GM12865 (cell line): ENCODE data around the gene TAS2R3.

Experiments
- DNase-seq: peaks from one replicate; pipeline ENCODE4 v3.0.0; 2010; ENCODE audit warnings: low read depth
- H3K4me3 ChIP-seq: 2 replicates; pipeline ENCODE4 v1.5.1; 2011; ENCODE audit warnings: mild to moderate bottlenecking, low read depth, low read length, control low read depth
- TF ChIP-seq, protein P1 (sequence below): IDR thresholded peaks from 2 replicates; pipeline ENCODE4 v1.5.1; 2011; ENCODE audit warnings: low read length, control low read depth, low read depth, inconsistent platforms; ENCODE audit not compliant: insufficient read depth; ENCODE audit errors: missing control alignments

Gene TAS2R3, protein sequence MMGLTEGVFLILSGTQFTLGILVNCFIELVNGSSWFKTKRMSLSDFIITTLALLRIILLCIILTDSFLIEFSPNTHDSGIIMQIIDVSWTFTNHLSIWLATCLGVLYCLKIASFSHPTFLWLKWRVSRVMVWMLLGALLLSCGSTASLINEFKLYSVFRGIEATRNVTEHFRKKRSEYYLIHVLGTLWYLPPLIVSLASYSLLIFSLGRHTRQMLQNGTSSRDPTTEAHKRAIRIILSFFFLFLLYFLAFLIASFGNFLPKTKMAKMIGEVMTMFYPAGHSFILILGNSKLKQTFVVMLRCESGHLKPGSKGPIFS

DNA sequence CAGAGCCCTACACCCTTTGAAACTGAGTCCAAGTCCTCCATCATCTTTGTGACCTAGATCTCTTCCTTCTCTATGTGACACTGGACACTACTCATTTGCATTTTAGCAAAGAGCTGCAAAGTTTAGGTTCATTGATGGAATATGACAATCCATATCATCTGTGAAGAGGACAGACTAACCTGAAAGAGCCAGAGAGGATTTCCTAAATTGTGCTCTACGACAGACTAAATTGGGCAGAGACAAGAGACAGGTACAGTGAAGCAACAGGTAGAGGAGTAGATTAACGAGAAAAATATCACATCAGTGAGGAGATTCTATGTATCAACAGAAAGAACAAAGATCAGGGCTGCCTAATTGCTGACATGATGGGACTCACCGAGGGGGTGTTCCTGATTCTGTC is at the start of gene TAS2R3:
Gene TAS2R3 (plus strand): TSS at position 301 of the 400 bp plus-strand sequence. CDS start 62 bp downstream, at position 363.
- no peak for DNase-seq
- no peak within 1 kb of the TSS for H3K4me3 ChIP-seq
- TF ChIP-seq, protein P1, sequence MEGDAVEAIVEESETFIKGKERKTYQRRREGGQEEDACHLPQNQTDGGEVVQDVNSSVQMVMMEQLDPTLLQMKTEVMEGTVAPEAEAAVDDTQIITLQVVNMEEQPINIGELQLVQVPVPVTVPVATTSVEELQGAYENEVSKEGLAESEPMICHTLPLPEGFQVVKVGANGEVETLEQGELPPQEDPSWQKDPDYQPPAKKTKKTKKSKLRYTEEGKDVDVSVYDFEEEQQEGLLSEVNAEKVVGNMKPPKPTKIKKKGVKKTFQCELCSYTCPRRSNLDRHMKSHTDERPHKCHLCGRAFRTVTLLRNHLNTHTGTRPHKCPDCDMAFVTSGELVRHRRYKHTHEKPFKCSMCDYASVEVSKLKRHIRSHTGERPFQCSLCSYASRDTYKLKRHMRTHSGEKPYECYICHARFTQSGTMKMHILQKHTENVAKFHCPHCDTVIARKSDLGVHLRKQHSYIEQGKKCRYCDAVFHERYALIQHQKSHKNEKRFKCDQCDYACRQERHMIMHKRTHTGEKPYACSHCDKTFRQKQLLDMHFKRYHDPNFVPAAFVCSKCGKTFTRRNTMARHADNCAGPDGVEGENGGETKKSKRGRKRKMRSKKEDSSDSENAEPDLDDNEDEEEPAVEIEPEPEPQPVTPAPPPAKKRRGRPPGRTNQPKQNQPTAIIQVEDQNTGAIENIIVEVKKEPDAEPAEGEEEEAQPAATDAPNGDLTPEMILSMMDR, result no peak

DNA sequence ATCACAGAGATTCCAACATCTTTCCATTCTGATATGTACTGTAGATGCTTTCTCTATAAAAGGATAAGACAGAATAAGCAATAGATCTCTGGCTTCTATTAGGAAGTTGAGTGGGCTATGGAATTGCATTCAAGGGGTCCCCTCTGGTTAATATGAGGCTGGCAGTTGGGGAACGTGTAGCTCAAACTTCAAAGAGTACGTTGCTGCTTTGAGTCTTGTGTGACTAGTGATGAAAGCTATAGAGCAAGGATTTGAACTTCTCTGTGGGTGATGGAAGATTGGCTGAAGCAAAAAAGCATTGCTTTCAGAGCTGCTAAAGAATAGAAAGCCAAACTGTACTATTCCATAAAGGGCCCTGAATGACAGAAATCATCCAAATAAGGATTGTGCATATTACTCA is 49.3 kb upstream of the TAS2R3 start:
- H3K4me3 ChIP-seq, result no peak overlapping the region
- no peak for DNase-seq
- TF ChIP-seq, protein P1, result no peak

DNA sequence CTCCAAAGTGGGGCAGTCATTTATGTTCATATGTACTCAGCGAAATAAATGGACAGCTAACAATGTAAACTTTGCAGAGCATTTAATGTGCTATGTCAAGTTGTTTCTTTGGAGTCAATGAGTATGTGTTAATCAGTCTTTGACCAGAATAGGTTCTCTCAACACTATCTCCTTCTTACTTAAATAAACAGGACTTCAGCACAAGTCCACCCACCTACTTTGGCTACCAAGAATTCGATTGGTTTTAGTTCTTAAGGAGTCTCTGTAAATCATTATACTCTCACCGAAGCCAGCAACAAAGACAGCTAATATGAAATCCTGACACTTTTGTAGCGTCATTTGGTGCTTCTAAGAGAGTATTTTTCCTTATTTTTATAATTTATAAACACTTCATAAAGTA is 48.9 kb upstream of the TAS2R3 start:
- H3K4me3 ChIP-seq, result no peak overlapping the region
- no peak for DNase-seq
- TF ChIP-seq, protein P1, result no peak

DNA sequence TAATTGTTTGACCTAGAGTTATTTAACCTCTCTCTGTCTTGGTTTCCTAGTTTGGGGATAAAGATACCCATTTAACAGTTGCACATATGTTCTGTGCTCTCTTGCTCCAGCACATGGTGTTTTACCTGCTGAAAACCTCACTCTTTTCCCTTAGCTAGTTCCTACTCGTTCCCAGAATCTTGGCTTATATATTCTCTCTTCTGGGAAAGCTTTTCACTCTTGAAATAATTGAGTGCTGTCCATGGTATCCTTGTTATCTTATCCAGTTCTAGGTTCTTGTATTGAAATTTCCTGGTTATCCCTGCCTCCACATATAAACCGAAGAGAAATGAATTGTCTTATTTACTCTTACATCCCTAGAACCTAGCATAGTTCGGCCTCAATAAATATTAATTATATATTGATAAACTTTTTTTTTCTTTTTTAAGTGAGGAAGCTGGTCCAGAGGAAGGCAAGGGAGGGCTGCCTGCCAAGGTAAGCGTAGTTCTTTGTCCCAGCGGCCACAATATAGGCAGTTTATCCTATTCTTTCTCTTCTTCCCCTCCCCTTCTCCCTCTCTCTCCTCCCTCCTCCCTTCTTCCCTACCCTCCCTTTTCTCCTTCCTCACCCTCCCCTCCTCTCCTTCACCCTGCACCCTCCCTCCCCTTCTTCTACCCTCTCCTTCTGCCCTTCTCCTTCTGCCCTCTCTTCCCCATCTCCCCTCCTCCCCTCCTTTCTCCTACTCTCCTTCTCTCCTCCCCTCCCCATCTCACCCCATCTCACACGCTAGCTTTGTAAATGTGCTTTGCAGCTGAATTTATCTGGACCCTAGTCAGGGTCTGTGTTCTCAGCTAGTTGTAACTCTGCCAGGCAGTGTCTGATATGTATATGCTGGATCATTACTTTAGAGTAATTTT is 47.9 kb upstream of the TAS2R3 start:
- no peak for DNase-seq
- no peak overlapping the region for H3K4me3 ChIP-seq
- TF ChIP-seq, protein P1, result no peak

DNA sequence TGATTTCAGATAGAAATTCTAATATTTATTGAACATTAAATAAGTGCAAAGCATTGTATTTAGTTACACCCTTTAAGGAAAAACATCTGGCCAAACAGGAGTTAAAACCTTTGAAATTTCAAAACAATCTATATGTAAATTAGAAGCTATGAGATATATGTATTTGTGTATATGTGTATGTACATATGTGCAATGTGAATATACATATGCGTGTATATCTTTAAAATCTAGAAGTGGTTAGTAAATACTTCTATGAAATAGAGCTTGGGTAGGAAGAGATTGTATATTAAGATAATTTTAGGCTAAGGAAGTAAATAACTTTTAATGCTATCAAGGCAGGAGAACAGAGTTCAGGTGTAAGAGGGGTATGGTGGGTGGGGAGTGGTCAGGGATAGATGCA is 46.4 kb upstream of the TAS2R3 start:
- TF ChIP-seq, protein P1, result no peak
- DNase-seq, result no peak
- H3K4me3 ChIP-seq, result no peak overlapping the region

DNA sequence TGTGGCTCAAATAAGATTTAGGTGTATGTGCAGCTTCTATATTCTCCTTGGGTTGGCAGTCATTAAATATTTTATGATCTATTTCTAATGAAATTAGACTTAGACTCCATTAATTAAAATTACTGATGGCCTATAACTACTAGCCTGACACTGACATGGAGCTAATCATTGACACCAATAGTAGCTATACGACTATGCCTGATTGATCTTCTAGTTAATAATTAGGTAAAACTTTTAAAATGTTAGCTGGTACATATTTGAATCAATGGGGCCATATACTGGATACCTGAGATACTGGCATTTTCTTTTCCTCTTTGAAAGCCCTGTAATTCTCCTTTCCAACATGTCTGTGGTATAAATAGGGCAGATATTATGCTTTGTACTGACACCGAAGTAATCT is 41.4 kb upstream of the TAS2R3 start:
- TF ChIP-seq, protein P1, result no peak
- no peak for DNase-seq

More for the DNA sequence above, 41.4 kb upstream of the TAS2R3 start:
- H3K4me3 ChIP-seq, result no peak overlapping the region
